B cell (primary cell): ENCODE measurements around the gene SYCP3. TPM values are rescaled to one million over a fixed set of nuclear protein-coding genes. Genes with fewer than 3 reads are reported as not detected.
A peak's percentile ranks its signal among the peaks of the same experiment; 100 is the strongest.

Experiments used
- ATAC-seq: fragments of 200-7000 bp; cut with Tn5 transposase; one replicate; pipeline ENCODE4 v1.10.0; 2021; ENCODE audit warnings: low read depth, mild to moderate bottlenecking, moderate number of reproducible peaks, moderate library complexity
- CTCF ChIA-PET: fragments of 350-600 bp; sonication (Branson Sonifier 250); formaldehyde crosslinking; loops from one replicate; lab custom pipeline; 2021; ENCODE audit warnings: antibody characterized with exemption, inconsistent platforms; lab: Charles Lee
- POLR2A ChIA-PET: fragments of 350-600 bp; sonication (Branson Sonifier 250); formaldehyde crosslinking; loops from one replicate; lab custom pipeline; 2021; ENCODE audit warnings: antibody characterized with exemption; lab: Charles Lee
- DNase-seq: peaks from one replicate; pipeline ENCODE4 v3.0.0; 2013
- H2AFZ ChIP-seq: 2 replicates; pipeline ENCODE4 v1.6.1; 2012; ENCODE audit warnings: mild to moderate bottlenecking, low read depth, low read length; ENCODE audit not compliant: insufficient read depth, poor library complexity, severe bottlenecking
- H3K27ac ChIP-seq, 2 donors: 1 replicate in 1 of 2; 2 replicates in 1 of 2; pipeline ENCODE4 v1.5.1; 2012 to 2013; ENCODE audit warnings: low read length in 2 of 2, mild to moderate bottlenecking in 2 of 2, moderate library complexity in 1 of 2
- H3K27me3 ChIP-seq, 4 experiments: fragments of 200-600 bp in 1 of 4; sonication (generic) in 1 of 4; replicated peaks in 1 of 4; 1 replicate in 2 of 4; 2 replicates in 2 of 4; pipeline versions ENCODE4 v1.6.1 to v1.7.0; 2013 to 2016; ENCODE audit warnings: low read length in 3 of 4, mild to moderate bottlenecking in 2 of 4, mixed read lengths in 1 of 4, moderate library complexity in 1 of 4; ENCODE audit not compliant: insufficient read depth in 4 of 4, control insufficient read depth in 3 of 4; ENCODE audit errors: control extremely low read depth in 1 of 4
- H3K36me3 ChIP-seq, 2 experiments: replicated peaks in 1 of 2; 1 replicate in 1 of 2; 2 replicates in 1 of 2; pipeline versions ENCODE4 v1.6.1 to v1.7.1; 2013; ENCODE audit warnings: low read length in 1 of 2; ENCODE audit not compliant: insufficient read depth in 2 of 2, control insufficient read depth in 1 of 2; ENCODE audit errors: control extremely low read depth in 1 of 2, extremely low read depth in 1 of 2
- H3K4me1 ChIP-seq, 2 donors: fragments of 200-600 bp in 1 of 2; sonication (generic) in 1 of 2; 1 replicate in 1 of 2; 2 replicates in 1 of 2; pipeline versions ENCODE4 v1.5.1 to v1.6.1; 2013 to 2017; ENCODE audit warnings: low read length in 2 of 2; ENCODE audit not compliant: control insufficient read depth in 2 of 2, insufficient read depth in 2 of 2
- H3K4me2 ChIP-seq: replicated peaks from 2 replicates; pipeline ENCODE3; 2012; ENCODE audit warnings: mild to moderate bottlenecking, low read depth, low read length; ENCODE audit not compliant: poor library complexity, severe bottlenecking
- H3K4me3 ChIP-seq, 5 experiments: fragments of 200-600 bp in 1 of 5; sonication (generic) in 1 of 5; 1 replicate in 3 of 5; 2 replicates in 2 of 5; pipeline versions ENCODE4 v1.5.1 to v1.7.0; 2011 to 2016; ENCODE audit warnings: low read length in 4 of 5, mild to moderate bottlenecking in 4 of 5, low read depth in 2 of 5, control low read depth in 1 of 5, moderate library complexity in 1 of 5; ENCODE audit not compliant: insufficient read depth in 1 of 5; ENCODE audit errors: control extremely low read depth in 1 of 5, extremely low read depth in 1 of 5
- H3K79me2 ChIP-seq: fragments of 200-600 bp; sonication (generic); one replicate; pipeline ENCODE4 v1.6.0; 2016; ENCODE audit warnings: low read length; ENCODE audit not compliant: control insufficient read depth, insufficient read depth
- H3K9ac ChIP-seq: fragments of 200-600 bp; sonication (generic); 2 replicates; pipeline ENCODE4 v1.6.1; 2017; ENCODE audit warnings: mild to moderate bottlenecking, low read length, moderate library complexity
- H3K9me3 ChIP-seq, 3 donors: one replicate each; pipeline versions ENCODE4 v1.6.1 to v1.7.1; 2013; ENCODE audit warnings: low read length in 2 of 3; ENCODE audit not compliant: control insufficient read depth in 2 of 3, insufficient read depth in 1 of 3; ENCODE audit errors: control extremely low read depth in 1 of 3
- H4K20me1 ChIP-seq: 2 replicates; pipeline ENCODE4 v1.6.0; 2012; ENCODE audit warnings: mild to moderate bottlenecking, low read length; ENCODE audit not compliant: insufficient read depth, control insufficient read depth, poor library complexity, severe bottlenecking
- H3K27ac Mint-ChIP-seq: one replicate; pipeline ENCODE4 v1.8.0; 2021; ENCODE audit warnings: mixed read lengths
- H3K27me3 Mint-ChIP-seq: one replicate; pipeline ENCODE4 v1.8.0; 2021; ENCODE audit warnings: mixed read lengths
- H3K4me1 Mint-ChIP-seq: one replicate; pipeline ENCODE4 v1.8.0; 2021; ENCODE audit warnings: mixed read lengths
- H3K4me3 Mint-ChIP-seq: one replicate; pipeline ENCODE4 v1.8.0; 2021; ENCODE audit warnings: mixed read lengths
- H3K9me3 Mint-ChIP-seq: one replicate; pipeline ENCODE4 v1.8.0; 2022; ENCODE audit warnings: mixed read lengths; ENCODE audit not compliant: insufficient read depth
- CTCF ChIP-seq: fragments of 200-600 bp; IDR thresholded peaks from one replicate; pipeline ENCODE4 v1.8.0; 2022; ENCODE audit warnings: antibody characterized with exemption, mild to moderate bottlenecking
- EZH2 ChIP-seq: IDR thresholded peaks from 2 replicates; pipeline ENCODE4 v1.6.1; 2012; ENCODE audit warnings: borderline replicate concordance, low read depth, mild to moderate bottlenecking, moderate library complexity, low read length; ENCODE audit not compliant: insufficient read depth, poor library complexity, severe bottlenecking
- WGBS: methylation state at CpG from one replicate; pipeline ENCODE4 v1.1.5; 2013; ENCODE audit warnings: missing lambda C conversion rate; ENCODE audit not compliant: insufficient coverage; 5-methylcytosine and 5-hydroxymethylcytosine counted together
- intact Hi-C: fragments of 100-400 bp; cut with micrococcal nuclease; formaldehyde crosslinking; loops from one replicate; pipeline ENCODE4 v1.10.0; 2022
- polyA minus RNA-seq: library from RNA; depleted of rRNA, polyadenylated mRNA; stranded (reverse); fragments of >200 nt; gene quantifications from 2 replicates; pipeline ENCODE4 v1.2.3, GENCODE V29; 2012
- polyA plus RNA-seq: library from polyadenylated mRNA; depleted of rRNA; stranded (reverse); fragments of >200 nt; gene quantifications from 2 replicates; pipeline ENCODE4 v1.2.3, GENCODE V29; 2012
- total RNA-seq, 2 donors: library from RNA; stranded (reverse); fragments of 120-200 nt in 1 of 2; gene quantifications; 1 replicate in 1 of 2; 2 replicates in 1 of 2; pipeline versions ENCODE4 v1.2.3 to v1.2.4, GENCODE V29; 2013 to 2022

Gene SYCP3
- total RNA-seq: 0.12 and 0.80 TPM in 2 replicates
- total RNA-seq (2013): 0.23 TPM
- 0.04 and 0.17 TPM in 2 replicates for polyA plus RNA-seq
- not detected in 2 replicates for polyA minus RNA-seq

GRCh38 chr12:101738920-101739665 is at the start of gene SYCP3:
Gene SYCP3, minus strand, starts transcription at chr12:101739462. Its CDS starts 1,527 bp downstream, at chr12:101737935.
- Histone ChIP-seq H3K9ac (no peak within 1 kb of the TSS), H3K79me2 (no peaks in the 10 kb centered on the region), H3K9me3 (peaks cover 0 to 11% (median 0%) of the 10 kb centered on the region in 3 donors), H3K4me1 (peaks cover 21 to 24% of the 10 kb centered on the region in 2 donors), H3K36me3 (peaks cover 0 to 7% of the 10 kb centered on the region in 2 experiments), H3K4me2 (no peak within 1 kb of the TSS), H3K27ac (no peak within 1 kb of the TSS), H2AFZ (no peak within 1 kb of the TSS), H3K4me3 (no peak within 1 kb of the TSS), H4K20me1 (no peaks in the 10 kb centered on the region), H3K27me3 (no peaks in the 10 kb centered on the region)
- H3K27ac Mint-ChIP-seq: peak within 1 kb of the TSS; percentile 38
- H3K4me3 Mint-ChIP-seq: no peak within 1 kb of the TSS
- TF ChIP-seq CTCF (no peak), EZH2 (no peak)
- ATAC-seq: no peak
- no peaks in the 10 kb centered on the region for H3K9me3 Mint-ChIP-seq
- ChIA-PET CTCF (no interaction called here), POLR2A (no interaction called here)
- intact Hi-C loops: no loop called here
- no peaks in the 10 kb centered on the region for H3K27me3 Mint-ChIP-seq
- no peak for DNase-seq
- peaks cover 31% of the 10 kb centered on the region for H3K4me1 Mint-ChIP-seq
- 99% methylated on average over 50 of the region's 57 CpGs for WGBS

- Mint-ChIP-seq H3K9me3 (no peaks in the 10 kb centered on the region), H3K4me1 (peaks cover 7% of the 10 kb centered on the region), H3K27ac (no peak overlapping the region), H3K4me3 (no peak overlapping the region), H3K27me3 (no peaks in the 10 kb centered on the region)
- POLR2A ChIA-PET: no interaction called here
- no peak overlapping the region for H3K9ac ChIP-seq
- H3K79me2 ChIP-seq: no peaks in the 10 kb centered on the region
- H3K36me3 ChIP-seq: peaks cover 1 to 6% of the 10 kb centered on the region in 2 experiments
- TF ChIP-seq EZH2 (no peak), CTCF (no peak)
- no CpG with 5 or more reads among the region's 1 CpG for WGBS
- H3K4me1 ChIP-seq: peaks cover 4 to 5% of the 10 kb centered on the region in 2 donors
- no peak overlapping the region for H3K4me3 ChIP-seq
- H3K9me3 ChIP-seq: no peaks in the 10 kb centered on the region
- H3K4me2 ChIP-seq: no peak overlapping the region
- intact Hi-C loops: no loop called here
- H3K27ac ChIP-seq: no peak overlapping the region
- CTCF ChIA-PET: interaction anchor here (2.3 kb wide), 1 partner anchor 54 kb away, joined by 10 read pairs; no protein-coding TSS in a partner anchor
- no peak overlapping the region for H2AFZ ChIP-seq
- H3K27me3 ChIP-seq: no peaks in the 10 kb centered on the region
- no peaks in the 10 kb centered on the region for H4K20me1 ChIP-seq
- ATAC-seq (no peak), DNase-seq (no peak)
Observed at GRCh38 chr12:101785671-101786070, 46.4 kb upstream of the SYCP3 start.
